HG02623 (cell line): ENCODE measurements around the gene ZFAND2A.
"Not testable (repeated sequence)": the region's sequence is repeated elsewhere in the genome, so short reads cannot be mapped to it uniquely, and the experiment has no call there.

Experiments
- ATAC-seq: cut with Tn5 transposase; IDR thresholded peaks from one replicate; pipeline ENCODE4 v1.9.1; 2021; ENCODE audit warnings: moderate library complexity; ENCODE audit not compliant: unreplicated experiment

The ZFAND2A gene

GRCh38 chr7:1154172-1154739, 5.7 kb downstream of the ZFAND2A start:
- ATAC-seq = no peak

GRCh38 chr7:1152492-1152891, 7.5 kb downstream of the ZFAND2A start:
- no peak for ATAC-seq

DNA sequence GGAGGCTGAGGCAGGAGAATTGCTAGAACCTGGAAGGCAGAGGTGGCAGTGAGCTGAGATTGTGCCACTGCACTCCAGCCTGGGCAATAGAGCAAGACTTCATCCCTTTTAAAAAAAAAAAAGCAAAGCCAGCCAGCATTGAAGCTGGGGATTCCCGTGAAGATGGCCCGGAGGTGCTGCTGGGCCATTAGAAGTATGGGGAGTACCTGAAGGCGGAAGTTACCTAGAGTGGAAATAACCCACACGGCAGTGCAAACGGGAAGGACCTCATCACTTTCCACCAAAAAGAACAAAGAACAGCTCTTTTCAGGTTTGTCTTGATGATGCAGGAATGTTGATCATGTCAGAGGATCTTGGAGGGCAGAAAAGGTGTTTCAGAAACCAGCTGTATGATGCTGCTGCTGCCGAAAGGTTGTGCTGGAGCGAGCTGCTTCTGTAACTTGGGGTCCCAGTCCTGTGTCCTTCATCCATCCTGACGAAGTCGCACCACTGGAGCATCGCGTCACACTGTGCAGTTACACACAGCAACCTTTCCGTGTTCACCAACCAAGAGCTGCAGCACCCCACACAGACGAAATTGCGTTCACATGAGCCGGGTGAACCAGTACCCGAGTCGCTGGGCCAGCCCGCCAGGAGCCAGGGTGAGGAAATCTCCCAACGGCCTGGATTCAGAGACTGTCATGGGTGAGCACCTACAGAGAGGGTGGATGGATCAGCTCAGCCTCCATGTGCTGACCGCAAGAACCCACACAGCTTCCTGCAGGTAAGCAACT, 8.2 kb downstream of the ZFAND2A start:
- ATAC-seq = no peak

- no peak for ATAC-seq
Observed at GRCh38 chr7:1151156-1151555, 8.8 kb downstream of the ZFAND2A start.

- ATAC-seq = no peak
Observed at GRCh38 chr7:1150400-1151002, 9.5 kb downstream of the ZFAND2A start.

GRCh38 chr7:1149351-1149794, 10.6 kb downstream of the ZFAND2A start:
- no peak for ATAC-seq

DNA sequence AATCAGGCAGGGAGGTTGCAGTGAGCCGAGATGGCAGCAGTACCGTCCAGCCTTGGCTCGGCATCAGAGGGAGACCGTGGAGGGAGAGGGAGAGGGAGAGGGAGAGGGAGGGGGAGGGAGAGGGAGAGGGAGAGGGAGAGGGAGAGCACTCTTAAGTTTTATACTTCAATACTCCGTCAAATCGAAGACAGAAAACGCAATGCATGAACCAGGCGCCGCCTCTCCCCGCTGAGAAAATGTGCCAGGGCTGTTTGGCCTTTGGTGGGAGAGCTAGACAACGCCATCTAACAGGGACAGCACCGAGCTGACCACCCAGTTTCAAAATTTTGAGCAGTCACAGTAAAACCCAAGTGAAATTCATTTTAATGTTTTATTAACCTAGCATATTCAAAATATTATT, 12.1 kb downstream of the ZFAND2A start:
- not testable (repeated sequence) for ATAC-seq

DNA sequence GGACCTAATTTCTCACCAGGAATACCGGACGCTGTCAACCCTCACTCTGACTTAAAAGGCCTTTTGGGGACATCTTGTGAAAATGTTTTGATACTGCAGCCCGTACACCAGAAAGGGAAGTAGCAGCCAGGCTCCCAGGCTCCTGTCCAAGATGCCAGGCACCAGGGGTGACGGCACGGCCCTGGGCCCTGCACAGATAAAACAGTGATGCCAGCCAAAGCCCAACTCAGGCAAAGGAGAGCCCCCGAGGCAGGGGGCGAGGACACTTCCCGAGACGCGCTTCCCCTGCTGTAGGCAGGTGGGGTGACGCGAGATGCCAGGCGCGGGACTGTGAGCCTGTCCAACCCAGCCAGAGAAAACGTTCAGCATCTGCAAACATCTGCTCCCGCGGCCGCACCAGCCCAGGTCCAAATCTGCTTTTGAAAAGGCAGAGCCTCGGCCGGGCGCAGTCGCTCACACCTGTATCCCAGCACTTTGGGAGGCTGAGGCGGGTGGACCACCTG, 15.7 kb downstream of the ZFAND2A start:
- ATAC-seq = no peak

DNA sequence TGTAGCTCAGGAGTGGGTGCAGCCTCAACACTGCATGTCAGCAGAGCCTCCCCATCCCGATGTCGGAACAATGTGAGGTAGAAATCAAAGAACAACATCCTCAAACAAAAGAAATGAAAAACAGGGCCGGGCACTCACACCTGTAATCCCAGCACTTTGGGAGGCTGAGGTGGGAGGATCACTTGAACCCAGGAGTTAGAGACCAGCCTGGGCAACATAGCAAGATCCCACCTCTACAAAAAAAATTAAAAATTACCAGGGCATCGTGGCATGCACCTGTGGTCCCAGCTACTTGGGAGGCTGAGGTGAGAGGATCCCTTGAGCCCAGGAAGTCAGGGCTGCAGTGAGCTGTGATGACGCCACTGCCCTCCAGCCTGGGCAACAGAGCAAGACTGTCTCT, 17.0 kb downstream of the ZFAND2A start:
- not testable (repeated sequence) for ATAC-seq

- ATAC-seq = no peak
Observed at GRCh38 chr7:1142051-1142635, 17.9 kb downstream of the ZFAND2A start.

DNA sequence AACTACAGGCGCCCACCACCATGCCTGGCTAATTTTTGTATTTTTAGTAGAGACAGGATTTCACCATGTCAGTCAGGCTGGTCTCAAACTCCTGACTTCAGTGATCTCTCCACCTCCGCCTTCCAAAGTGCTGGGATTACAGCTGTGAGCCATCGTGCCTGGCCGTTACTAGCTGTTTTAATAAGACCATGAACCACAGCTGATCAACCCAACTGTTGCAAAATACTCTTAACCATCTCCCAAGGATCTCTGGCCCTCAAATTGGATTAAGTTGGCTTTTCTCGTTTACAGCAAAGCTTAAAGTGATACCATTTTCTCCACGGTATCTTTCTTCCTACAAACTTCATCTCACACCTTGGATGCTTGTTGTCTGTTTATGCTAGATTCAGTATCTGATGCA, 18.3 kb downstream of the ZFAND2A start:
- ATAC-seq = no peak

DNA sequence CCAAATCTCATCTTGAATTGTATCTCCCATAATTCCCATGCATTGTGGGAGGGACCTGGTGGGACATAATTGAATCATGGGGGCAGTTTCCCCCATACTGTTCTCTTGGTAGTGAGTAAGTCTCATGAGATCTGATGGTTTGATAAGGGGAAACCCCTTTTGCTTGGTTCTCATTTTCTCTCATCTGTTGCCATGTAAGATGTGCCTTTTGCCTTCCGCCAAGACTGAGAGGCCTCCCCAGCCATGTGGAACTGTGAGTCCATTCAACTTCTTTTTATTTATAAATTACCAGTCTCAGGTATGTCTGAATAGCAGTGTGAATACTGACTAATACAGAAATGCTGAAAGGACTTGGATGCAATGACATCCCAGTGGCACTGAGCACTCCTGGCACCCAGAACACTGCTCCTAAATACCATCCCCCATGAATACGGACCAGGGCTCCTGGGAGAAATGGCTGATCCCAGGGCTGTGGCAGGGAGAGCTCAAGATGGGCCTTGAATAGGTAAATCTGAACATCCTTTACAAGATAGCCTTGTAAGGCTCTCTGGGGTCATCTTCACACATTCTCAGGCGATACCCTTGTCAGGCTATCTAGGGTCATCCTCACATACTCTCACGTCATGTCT, 19.4 kb downstream of the ZFAND2A start:
- no peak for ATAC-seq

DNA sequence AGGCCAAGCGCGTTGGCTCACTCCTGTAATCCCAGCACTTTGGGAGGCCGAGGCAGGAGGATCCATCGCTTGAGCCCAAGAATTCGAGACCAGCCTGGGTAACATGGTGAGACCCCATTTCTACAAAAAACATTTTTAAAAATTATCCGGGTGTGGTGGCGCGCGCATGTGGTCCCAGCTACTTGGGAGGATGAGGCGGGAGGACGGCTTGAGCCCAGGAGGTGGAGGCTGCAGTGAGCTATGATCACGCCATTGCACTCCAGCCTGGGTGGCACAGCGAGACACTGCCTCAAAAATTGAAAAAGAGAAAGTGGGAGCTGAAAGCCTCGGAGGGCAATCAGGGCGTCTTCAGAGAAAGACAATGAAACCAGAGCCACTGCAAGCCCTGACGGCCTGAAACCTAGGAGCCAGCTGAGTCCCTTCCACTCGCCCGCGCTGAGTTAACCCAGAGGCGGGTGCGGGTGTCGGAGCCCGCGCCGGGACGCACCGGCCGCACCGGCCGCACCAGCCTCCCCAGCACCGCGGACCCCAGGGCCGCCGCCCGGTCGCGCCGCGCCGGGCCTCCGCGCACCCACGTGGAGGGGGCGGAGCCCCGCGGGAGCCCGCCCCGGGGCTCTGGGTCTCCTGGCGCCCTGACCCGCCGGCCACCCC, 22.4 kb downstream of the ZFAND2A start:
- ATAC-seq = peak; percentile 36

DNA sequence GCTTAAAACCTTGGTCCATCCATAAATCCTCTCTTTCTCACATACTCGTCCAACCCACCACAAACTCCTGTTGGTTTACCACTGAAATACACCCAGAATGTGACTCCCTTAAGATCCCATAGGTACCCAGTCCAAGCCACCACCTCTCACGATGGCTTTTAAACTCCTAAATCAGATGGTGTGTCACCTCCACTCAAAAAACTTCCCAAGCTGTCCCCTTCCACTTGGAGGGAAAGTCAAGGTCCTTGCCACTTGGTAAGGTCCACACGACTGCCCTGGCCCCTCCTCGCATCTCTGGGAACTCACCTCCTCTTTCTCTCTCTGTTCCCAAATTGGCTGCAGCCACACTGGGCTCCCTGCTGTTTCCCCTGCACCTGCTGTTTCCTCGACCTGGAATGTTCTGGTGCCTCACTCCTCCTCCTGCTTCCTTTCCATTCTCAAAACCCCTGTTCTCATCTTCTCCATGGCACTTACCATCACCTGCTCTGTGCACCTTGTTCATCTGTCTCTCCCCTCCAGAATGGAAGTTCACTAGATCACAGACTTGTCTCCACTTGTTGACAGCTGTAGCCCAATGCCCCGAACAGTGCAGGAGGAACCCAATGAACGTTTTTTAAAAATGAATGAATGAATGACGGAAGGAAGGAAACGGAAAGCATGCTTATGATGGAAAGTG, 23.0 kb downstream of the ZFAND2A start:
- no peak for ATAC-seq

GRCh38 chr7:1134951-1135350, 25.0 kb downstream of the ZFAND2A start:
- no peak for ATAC-seq

- ATAC-seq = no peak
Observed at GRCh38 chr7:1131471-1132265, 28.3 kb downstream of the ZFAND2A start.

- ATAC-seq = no peak
Observed at GRCh38 chr7:1130021-1130990, 29.7 kb downstream of the ZFAND2A start.

- ATAC-seq = no peak
Observed at GRCh38 chr7:1129431-1129830, 30.6 kb downstream of the ZFAND2A start.
